ENCODE results near the gene EXT2. TPM values are rescaled to one million over a fixed set of nuclear protein-coding genes. Genes with fewer than 3 reads are reported as not detected.

Gene EXT2
- total RNA-seq, 1 donor from 2014 or later: 78.6 TPM

- no peak for DNase-seq (ENCODE audit: extremely low spot score in 2 of 2)
- Histone ChIP-seq H3K36me3 (no peaks in the 10 kb centered on the region), H3K27me3 (no peaks in the 10 kb centered on the region), H3K9me3 (no peaks in the 10 kb centered on the region), H3K4me3 (no peak overlapping the region), H3K4me1 (no peaks in the 10 kb centered on the region), H3K27ac (no peak overlapping the region)
- intact Hi-C loops (cut with DNase I): no loop called here
- TF ChIP-seq POLR2A (IDR thresholded peaks at IDR 0.05) (no peak), POLR2AphosphoS5 (IDR thresholded peaks at IDR 0.05; ENCODE audit: insufficient read depth in 1 of 2, low read depth in 1 of 2) (no peak)
- TF ChIP-seq, protein P1, sequence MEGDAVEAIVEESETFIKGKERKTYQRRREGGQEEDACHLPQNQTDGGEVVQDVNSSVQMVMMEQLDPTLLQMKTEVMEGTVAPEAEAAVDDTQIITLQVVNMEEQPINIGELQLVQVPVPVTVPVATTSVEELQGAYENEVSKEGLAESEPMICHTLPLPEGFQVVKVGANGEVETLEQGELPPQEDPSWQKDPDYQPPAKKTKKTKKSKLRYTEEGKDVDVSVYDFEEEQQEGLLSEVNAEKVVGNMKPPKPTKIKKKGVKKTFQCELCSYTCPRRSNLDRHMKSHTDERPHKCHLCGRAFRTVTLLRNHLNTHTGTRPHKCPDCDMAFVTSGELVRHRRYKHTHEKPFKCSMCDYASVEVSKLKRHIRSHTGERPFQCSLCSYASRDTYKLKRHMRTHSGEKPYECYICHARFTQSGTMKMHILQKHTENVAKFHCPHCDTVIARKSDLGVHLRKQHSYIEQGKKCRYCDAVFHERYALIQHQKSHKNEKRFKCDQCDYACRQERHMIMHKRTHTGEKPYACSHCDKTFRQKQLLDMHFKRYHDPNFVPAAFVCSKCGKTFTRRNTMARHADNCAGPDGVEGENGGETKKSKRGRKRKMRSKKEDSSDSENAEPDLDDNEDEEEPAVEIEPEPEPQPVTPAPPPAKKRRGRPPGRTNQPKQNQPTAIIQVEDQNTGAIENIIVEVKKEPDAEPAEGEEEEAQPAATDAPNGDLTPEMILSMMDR (IDR thresholded peaks at IDR 0.05): no peak
Observed at GRCh38 chr11:44290208-44290607, 194.7 kb downstream of the EXT2 start.

Other genes with a start within 250 kb of the EXT2 start
- 33.4 TPM for gene ALKBH3, start 214.8 kb upstream of the EXT2 start, total RNA-seq
- gene C11orf96, start 153.0 kb upstream of the EXT2 start, total RNA-seq: 202 TPM
- not detected for gene ACCSL, start 47.7 kb upstream of the EXT2 start, total RNA-seq
- 8.1 TPM for gene ACCS, start 29.4 kb upstream of the EXT2 start, total RNA-seq
- gene ALX4, start 214.5 kb downstream of the EXT2 start, total RNA-seq: not detected